ENCODE data around the gene DIDO1.

DIDO1 gene

GRCh38 chr20:62889871-62890270 is 36.4 kb downstream of the DIDO1 start:
- no peak for DNase-seq

GRCh38 chr20:62889411-62889810 is 36.9 kb downstream of the DIDO1 start:
- DNase-seq = no peak

GRCh38 chr20:62888910-62889309 is 37.4 kb downstream of the DIDO1 start:
- DNase-seq = no peak

- no peak for DNase-seq
Observed at GRCh38 chr20:62888406-62888805, 37.9 kb downstream of the DIDO1 start.

GRCh38 chr20:62887860-62888239 is 38.5 kb downstream of the DIDO1 start:
- DNase-seq = no peak

GRCh38 chr20:62887152-62887859 is 39.0 kb downstream of the DIDO1 start:
- DNase-seq = no peak

- DNase-seq = no peak
Observed at GRCh38 chr20:62886709-62887058, 39.6 kb downstream of the DIDO1 start.

- no peak for DNase-seq
Observed at GRCh38 chr20:62885896-62886708, 40.2 kb downstream of the DIDO1 start.

GRCh38 chr20:62885046-62885895 is 41.0 kb downstream of the DIDO1 start:
- DNase-seq = no peak

GRCh38 chr20:62884556-62884955 is 41.7 kb downstream of the DIDO1 start:
- DNase-seq = no peak

GRCh38 chr20:62882426-62882825 is 43.9 kb downstream of the DIDO1 start:
- no peak for DNase-seq

- no peak for DNase-seq
Observed at GRCh38 chr20:62881662-62882395, 44.5 kb downstream of the DIDO1 start.

GRCh38 chr20:62880935-62881661 is 45.2 kb downstream of the DIDO1 start:
- DNase-seq = no peak

- no peak for DNase-seq
Observed at GRCh38 chr20:62880147-62880934, 46.0 kb downstream of the DIDO1 start.

GRCh38 chr20:62879275-62880146 is 46.8 kb downstream of the DIDO1 start:
- no peak for DNase-seq

- DNase-seq = no peak
Observed at GRCh38 chr20:62878244-62879038, 47.9 kb downstream of the DIDO1 start.

- no peak for DNase-seq
Observed at GRCh38 chr20:62876902-62877816, 49.1 kb downstream of the DIDO1 start.

- no peak for DNase-seq
Observed at GRCh38 chr20:62876501-62876901, 49.8 kb downstream of the DIDO1 start.

Data from NCI-H187 treated with DMSO at 0.1 percent for 48 hours (cell line).